SK-N-DZ (cell line): ENCODE data around the gene ATP2A2.

Experiments
- DNase-seq: peaks from one replicate; pipeline ENCODE4 v3.0.0-alpha.2; 2015; ENCODE audit warnings: low spot score

The ATP2A2 gene

GRCh38 chr12:110258466-110258865 lies 22.6 kb upstream of the ATP2A2 start:
- no peak for DNase-seq

GRCh38 chr12:110262442-110263388 lies 18.3 kb upstream of the ATP2A2 start:
- DNase-seq = no peak

GRCh38 chr12:110266381-110266960 lies 14.6 kb upstream of the ATP2A2 start:
- DNase-seq = peak; percentile 58

- peak; percentile 32 for DNase-seq
Observed at GRCh38 chr12:110266980-110267620, 13.9 kb upstream of the ATP2A2 start.

GRCh38 chr12:110269622-110270124 lies 11.4 kb upstream of the ATP2A2 start:
- DNase-seq = no peak

- peak; percentile 89 for DNase-seq
Observed at GRCh38 chr12:110270125-110270962, 10.7 kb upstream of the ATP2A2 start.

- DNase-seq = no peak
Observed at GRCh38 chr12:110271015-110271414, 10.0 kb upstream of the ATP2A2 start.

GRCh38 chr12:110277530-110278254 lies 3.4 kb upstream of the ATP2A2 start:
- no peak for DNase-seq

- no peak for DNase-seq
Observed at GRCh38 chr12:110278255-110278536, 2.9 kb upstream of the ATP2A2 start.

- peak; percentile 52 for DNase-seq
Observed at GRCh38 chr12:110279566-110280375, 1.3 kb upstream of the ATP2A2 start.

- no peak for DNase-seq
Observed at GRCh38 chr12:110280392-110280778, 662 bp upstream of the ATP2A2 start.

GRCh38 chr12:110281549-110282299 lies 677 bp downstream of the ATP2A2 start:
- DNase-seq = peak; percentile 35

- no peak for DNase-seq
Observed at GRCh38 chr12:110282300-110282860, 1.3 kb downstream of the ATP2A2 start.

- DNase-seq = no peak
Observed at GRCh38 chr12:110282956-110283817, 2.1 kb downstream of the ATP2A2 start.

- no peak for DNase-seq
Observed at GRCh38 chr12:110284597-110284996, 3.5 kb downstream of the ATP2A2 start.

- no peak for DNase-seq
Observed at GRCh38 chr12:110286623-110287022, 5.6 kb downstream of the ATP2A2 start.

- no peak for DNase-seq
Observed at GRCh38 chr12:110287986-110288385, 6.9 kb downstream of the ATP2A2 start.
